GM18861 (cell line): ENCODE data around the gene SLC16A4.
"Not testable (repeated sequence)": the region's sequence is repeated elsewhere in the genome, so short reads cannot be mapped to it uniquely, and the experiment has no call there.

Experiments
- ATAC-seq: cut with Tn5 transposase; IDR thresholded peaks from one replicate; pipeline ENCODE4 v1.9.1; 2021; ENCODE audit not compliant: unreplicated experiment

SLC16A4 gene

GRCh38 chr1:110390692-110391245, at the start of gene SLC16A4:
Gene SLC16A4 (minus strand): TSS chr1:110391026. CDS start chr1:110389323, 1,703 bp downstream.
- no peak for ATAC-seq

- not testable (repeated sequence) for ATAC-seq
Observed at GRCh38 chr1:110439873-110440272, 49.0 kb upstream of the SLC16A4 start.

- no peak for ATAC-seq
Observed at GRCh38 chr1:110438893-110439292, 48.1 kb upstream of the SLC16A4 start.

DNA sequence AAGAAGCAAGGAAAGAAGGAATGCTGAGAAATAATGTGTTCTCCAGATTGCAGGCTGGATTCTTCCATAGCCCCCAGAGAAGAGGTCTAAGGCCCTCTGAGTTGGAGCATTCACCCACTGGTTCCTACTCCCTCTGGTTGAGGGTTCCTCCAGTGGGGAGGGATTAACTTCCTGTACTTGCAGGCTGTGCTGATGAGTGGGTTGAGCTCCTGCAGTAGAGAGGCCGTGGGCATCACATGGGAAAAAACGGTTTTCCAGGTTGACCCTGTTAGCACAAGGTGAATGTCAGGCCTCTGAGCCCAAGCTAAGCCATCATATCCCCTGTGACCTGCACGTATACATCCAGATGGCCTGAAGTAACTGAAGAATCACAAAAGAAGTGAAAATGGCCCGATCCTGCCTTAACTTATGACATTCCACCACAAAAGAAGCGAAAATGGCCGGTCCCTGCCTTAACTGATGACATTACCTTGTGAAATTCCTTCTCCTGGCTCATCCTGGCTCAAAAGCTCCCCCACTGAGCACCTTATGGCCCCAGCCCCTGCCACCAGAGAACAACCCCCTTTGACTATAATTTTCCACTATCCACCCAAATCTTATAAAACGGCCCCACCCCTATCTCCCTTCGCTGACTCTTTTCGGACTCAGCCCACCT, 46.9 kb upstream of the SLC16A4 start:
- not testable (repeated sequence) for ATAC-seq

- ATAC-seq, result no peak
Observed at GRCh38 chr1:110436635-110437034, 45.8 kb upstream of the SLC16A4 start.

DNA sequence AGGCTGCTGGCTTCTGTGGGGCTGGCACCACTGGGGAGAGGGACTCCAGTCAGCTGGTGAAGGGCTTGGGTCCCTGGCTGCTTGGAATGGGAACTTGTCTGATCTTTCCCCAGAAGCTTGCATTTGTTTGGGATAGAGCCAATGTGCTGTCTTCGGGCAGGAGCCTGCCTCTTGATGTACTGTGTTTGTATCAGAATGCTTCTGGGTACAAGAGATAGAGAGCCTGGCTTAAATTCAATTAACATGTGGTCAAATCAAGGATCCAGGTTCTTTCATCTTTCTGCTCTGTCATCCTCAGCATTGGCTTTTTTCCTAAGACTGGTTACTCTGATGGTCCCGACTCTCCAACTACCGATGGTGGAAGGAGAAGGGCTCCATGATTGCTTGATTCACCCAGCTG, 44.1 kb upstream of the SLC16A4 start:
- ATAC-seq, result no peak

GRCh38 chr1:110433803-110434202, 43.0 kb upstream of the SLC16A4 start:
- ATAC-seq, result no peak

DNA sequence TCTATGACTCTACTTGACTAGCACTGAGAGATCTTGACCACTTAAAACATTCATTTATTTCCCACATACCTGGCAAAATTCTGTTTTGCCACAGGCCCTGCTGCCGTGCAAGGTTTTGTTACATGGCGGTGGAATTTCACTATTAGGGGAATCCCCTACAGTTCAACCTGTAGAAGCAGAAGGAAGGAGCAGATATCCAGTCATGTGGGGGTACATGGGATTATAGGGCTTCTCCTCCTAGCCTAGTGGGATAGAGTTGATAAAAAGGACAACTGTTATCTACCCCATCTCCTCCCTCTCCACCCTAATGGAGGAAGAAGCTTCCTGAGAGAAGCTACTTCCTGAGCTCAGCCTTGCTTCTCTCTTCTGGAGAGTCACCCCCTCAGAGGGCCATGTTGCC, 42.4 kb upstream of the SLC16A4 start:
- ATAC-seq, result no peak

- ATAC-seq, result no peak
Observed at GRCh38 chr1:110430901-110431300, 40.1 kb upstream of the SLC16A4 start.

- ATAC-seq, result no peak
Observed at GRCh38 chr1:110430366-110430765, 39.5 kb upstream of the SLC16A4 start.

GRCh38 chr1:110428946-110429345, 38.1 kb upstream of the SLC16A4 start:
- ATAC-seq, result no peak

DNA sequence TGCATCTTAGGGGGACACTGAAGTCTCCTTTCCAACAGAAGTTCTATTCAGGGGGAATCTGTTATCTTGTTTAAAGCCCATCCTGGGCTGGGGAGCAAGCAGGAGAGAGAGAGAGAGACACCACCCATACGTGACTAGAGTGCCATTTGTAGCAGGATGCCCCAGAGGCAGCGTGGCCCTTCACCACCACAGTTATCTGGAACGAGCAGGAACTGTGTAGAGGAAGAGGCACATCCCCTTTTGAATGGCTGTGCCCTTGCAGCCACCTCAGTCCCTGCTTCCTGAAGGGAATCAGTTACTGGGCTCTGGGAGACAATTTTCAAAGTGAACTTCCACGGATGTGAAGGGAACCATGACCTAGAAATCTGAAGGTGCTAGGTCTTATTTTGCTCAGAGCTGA, 36.0 kb upstream of the SLC16A4 start:
- no peak for ATAC-seq

DNA sequence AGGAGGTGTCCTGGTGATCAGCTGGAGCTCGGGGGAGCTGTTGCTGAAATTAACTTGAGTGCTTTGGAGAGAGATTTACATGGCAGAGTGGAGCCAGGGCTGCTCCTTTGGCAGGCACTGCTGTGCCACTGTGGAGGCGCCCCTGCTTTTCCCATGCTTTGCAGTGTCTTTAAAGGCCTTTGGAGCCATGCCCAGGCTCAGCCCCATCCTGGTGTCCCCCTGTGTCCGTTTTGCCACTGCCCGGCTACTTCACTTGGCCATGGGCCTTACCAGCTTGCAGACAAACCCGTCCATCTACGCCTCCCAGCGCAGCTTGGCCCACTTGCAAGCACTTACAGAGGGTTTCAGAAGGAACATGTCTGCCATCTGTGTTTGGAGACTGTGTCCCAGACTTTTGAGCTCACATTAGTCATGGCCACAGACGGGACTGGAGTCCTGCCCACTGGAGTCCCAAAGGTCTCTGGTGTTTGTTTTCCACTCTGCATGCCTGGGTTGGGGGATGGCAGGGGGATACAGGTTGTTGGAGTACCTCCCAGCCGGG, 34.9 kb upstream of the SLC16A4 start:
- ATAC-seq, result no peak

GRCh38 chr1:110424699-110425611, 34.1 kb upstream of the SLC16A4 start:
- ATAC-seq, result no peak

- ATAC-seq, result no peak
Observed at GRCh38 chr1:110420874-110421793, 30.3 kb upstream of the SLC16A4 start.

DNA sequence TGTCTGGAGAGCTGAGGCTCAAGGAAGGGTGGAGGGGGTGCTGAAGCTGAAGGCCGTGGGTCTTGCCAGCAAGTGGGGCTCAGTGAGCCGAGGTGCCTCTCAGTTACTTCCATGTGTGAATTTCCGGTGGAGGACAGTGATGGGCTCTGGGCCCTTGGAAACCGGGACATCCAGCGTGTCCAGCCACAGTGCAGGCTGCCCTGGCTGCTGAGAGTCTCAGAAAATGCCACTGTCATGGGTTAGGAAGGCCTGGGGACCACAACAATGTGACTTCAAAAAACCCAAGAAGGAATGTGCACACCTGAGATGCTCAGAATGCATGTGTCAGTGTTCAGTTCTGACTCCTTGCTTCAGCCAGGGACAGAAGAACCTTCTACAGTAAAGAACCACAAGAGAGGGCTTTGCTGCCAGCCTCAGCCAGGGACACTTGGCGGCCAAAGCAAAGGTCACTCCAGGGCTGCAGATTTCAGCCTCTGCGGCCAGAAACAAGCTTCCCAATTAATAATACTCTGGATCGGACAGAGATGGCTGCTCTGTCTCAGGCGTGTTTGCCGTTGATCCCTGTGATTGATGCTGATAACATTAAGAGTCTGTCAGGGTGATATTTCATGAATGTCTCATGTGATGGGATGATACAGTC, 29.3 kb upstream of the SLC16A4 start:
- no peak for ATAC-seq

- no peak for ATAC-seq
Observed at GRCh38 chr1:110418729-110419128, 27.9 kb upstream of the SLC16A4 start.

- ATAC-seq, result not testable (repeated sequence)
Observed at GRCh38 chr1:110413045-110413444, 22.2 kb upstream of the SLC16A4 start.

DNA sequence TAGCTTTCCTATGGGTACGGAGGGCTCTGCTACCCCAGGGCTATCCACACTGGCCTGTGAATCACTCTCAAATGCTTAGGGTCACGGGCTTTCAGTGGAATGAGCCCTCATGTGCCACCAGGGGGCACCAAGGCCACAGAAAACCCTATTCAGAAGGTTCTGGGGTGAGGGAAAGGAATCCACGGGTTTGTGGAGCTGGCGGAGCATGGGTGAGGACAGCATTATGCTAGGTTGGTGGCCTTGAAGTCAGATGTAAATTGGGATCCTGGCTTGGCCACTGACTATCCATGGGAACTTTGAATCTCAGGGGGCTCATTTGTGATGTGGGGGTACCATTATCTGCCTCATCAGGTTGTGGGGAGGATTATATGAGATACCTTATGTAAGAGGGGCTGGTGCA, 21.8 kb upstream of the SLC16A4 start:
- ATAC-seq, result no peak

DNA sequence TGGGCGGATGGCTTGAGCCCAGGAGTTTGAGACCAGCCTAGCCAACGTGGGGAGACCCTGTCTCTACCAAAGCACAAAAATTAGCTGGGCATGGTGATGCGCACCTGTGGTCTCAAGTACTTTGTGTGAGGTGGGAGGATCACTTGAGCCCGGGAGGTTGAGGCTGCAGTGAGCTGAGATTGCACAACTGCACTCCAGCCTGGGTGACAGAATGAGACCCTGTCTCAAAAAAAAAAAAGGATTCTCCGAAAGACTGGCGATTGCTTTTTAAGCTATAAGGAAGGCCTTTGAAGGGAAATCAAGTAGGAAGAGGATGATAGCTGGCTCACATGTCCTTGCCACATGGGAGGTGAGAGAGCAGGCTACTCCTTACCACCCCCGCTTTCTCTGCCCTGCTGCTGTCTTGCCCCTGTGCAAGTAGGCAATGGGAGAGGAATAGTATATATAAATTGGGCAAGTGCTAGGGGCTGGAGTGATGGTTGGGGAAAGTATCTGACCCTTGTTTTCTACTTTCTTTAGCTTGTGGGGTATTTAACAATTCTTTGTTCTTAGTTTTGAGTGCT, 20.4 kb upstream of the SLC16A4 start:
- ATAC-seq, result no peak
